GM21526 (cell line): ENCODE results near the gene RAB40C.

Experiments
- ATAC-seq: cut with Tn5 transposase; IDR thresholded peaks from one replicate; pipeline ENCODE4 v1.9.1; 2021; ENCODE audit warnings: moderate library complexity; ENCODE audit not compliant: unreplicated experiment, low FRiP score

RAB40C gene

DNA sequence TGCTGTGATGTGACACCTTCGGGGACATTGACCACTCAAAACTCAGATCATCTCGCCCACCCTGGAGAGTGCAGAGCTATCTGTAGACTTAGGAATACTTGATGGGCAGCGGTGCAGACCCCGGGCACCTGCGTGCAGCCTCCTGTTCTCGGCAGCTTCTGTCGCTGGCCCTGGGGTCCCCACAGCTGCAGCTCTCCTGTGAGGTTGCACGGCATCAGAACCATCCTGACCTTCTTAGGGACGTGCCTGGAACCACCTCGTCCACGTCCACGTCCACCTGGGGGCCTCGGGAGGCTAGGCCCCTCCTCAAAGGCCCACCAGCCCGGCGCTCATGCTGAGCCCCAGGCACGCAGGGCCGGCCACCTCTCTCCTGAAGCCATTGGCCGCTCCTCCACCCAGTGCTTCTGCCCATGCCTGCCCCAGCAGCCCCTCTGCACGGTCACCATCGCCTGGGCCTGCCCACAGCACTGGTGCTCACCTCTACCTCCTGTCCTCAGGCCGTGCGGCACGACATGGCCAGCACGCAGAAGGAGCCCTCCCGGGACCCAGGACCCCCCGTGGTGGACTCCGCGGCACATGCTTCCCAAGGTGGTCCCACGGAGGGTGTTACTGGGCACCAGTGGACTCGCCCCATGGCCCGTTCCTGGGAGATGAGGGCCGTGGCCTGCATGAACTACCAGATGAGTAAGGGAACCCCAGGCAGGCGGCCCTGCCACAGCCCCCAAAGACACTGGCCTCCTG is 38.6 kb downstream of the RAB40C start:
- no peak for ATAC-seq

DNA sequence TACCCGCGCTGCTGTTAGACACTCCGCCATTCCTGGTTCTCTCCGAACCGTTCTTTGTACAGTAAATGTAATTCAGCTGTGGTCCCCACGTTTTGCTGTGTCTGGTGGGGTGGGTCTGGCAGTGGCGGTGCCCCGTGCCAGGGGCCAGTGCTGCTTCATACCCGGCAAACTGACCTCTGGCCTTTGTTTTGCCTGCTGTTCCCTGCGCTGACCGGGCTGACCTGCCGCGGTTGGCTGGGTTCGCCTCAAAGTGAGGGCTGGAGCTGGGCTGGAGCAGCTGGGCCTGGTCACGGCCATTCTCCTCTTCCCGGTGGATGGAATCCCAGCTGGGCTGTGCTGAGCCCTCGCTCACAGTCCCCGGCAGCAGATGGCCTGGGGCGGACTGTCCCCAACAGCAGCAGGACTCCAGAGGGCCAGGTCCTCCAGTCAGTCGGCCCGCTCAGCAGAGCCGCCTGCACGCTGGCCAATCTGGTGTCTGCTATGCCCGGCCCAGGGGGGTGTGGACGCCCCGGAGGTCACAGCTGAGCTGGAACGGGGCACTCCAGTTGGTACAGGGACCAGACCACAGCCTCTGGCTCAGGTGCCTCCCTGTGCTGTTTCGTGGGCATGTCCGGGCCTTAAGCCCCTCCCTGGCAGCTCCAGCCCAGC is 39.4 kb downstream of the RAB40C start:
- ATAC-seq, result no peak

- ATAC-seq, result no peak
Observed at GRCh38 chr16:629833-630248, 40.0 kb downstream of the RAB40C start.

DNA sequence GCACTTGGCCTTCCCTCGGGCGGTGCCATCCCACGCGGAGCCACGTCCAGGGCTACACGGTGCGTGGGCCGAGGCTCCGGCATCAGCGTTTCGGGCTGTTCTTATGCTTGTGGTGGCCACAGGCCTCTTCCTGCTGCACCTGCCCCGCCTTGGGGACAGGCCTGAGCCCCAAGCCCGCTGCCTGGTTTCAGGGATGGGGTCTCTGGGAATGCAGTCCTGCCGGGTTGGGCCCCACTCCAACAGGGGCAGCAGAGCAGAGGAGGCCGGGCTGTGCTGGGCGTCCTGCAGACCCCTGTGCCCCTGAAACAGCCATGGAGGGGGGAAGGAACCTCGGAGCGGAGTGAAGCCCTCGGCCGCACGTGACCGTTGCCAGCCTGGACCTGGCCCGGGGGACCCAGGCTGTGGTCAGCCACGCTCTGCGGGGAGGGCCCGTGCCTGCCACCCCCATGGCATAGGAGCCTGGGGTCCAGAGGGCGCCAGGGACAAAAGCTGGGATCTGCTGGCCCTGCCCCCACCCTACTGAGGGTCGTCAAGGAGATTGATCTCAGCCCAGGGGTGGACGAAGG is 40.5 kb downstream of the RAB40C start:
- no peak for ATAC-seq

GRCh38 chr16:630815-631405 is 41.0 kb downstream of the RAB40C start, which contains the start of gene WFIKKN1:
TSS of gene WFIKKN1 (plus strand) at chr16:630985. CDS start at chr16:631254, 269 bp downstream.
- ATAC-seq, result no peak

GRCh38 chr16:631808-632358 is 42.0 kb downstream of the RAB40C start:
- no peak for ATAC-seq

- no peak for ATAC-seq
Observed at GRCh38 chr16:632486-633335, 42.8 kb downstream of the RAB40C start.

DNA sequence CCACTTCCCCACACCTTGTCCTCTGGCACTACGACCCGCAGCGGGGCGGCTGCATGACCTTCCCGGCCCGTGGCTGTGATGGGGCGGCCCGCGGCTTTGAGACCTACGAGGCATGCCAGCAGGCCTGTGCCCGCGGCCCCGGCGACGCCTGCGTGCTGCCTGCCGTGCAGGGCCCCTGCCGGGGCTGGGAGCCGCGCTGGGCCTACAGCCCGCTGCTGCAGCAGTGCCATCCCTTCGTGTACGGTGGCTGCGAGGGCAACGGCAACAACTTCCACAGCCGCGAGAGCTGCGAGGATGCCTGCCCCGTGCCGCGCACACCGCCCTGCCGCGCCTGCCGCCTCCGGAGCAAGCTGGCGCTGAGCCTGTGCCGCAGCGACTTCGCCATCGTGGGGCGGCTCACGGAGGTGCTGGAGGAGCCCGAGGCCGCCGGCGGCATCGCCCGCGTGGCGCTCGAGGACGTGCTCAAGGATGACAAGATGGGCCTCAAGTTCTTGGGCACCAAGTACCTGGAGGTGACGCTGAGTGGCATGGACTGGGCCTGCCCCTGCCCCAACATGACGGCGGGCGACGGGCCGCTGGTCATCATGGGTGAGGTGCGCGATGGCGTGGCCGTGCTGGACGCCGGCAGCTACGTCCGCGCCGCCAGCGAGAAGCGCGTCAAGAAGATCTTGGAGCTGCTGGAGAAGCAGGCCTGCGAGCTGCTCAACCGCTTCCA is 43.6 kb downstream of the RAB40C start:
- no peak for ATAC-seq

DNA sequence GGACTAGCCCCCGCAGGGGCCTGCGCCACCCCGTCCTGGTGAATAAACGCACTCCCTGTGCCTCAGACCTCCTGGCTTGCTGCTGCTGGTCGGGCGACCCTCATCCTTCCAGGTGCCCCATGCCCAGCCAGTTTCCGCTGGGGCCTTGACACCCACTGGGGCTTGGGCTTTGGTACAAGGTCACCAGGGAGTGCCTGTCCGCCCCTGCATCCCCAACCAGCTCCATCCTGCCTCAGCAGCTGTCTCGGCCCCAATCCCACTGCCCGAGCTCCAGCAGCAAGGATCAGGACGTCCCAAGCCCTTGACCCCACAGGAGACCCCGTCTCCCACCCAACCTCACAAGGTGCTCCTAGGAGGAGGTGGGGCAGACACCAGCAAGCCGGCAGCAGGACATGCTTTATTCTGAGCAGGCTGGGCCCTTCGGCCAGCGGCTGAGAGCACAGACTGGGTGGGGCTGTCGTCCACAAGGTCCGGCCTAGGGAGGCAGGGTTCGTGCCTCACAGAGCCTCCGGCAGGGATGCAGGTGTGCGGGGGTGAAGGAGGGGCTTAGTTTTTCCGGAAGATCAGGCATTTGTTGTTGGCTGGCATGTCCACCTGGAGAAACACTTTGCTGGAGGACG is 44.3 kb downstream of the RAB40C start:
- ATAC-seq, result no peak

DNA sequence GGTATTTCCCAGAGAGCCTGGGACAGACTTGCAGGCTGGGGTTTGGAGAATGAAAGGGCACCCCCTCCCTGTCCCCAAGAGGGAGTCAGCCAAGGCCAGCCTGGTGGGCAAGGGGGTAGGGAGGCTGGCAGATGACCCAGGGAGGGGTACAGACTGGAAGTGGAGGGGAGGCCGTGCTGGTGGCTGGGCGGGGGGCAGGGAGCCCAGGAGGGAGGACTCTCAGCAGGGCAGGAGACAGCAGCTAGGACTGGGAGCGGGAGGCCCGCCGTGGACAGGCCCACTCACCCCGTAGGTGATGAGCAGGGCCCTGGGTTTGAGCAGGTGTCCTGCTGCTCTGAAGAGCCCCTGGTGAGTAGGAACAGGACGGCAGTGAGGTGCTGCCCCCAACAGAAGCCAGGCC is 45.1 kb downstream of the RAB40C start:
- no peak for ATAC-seq

- ATAC-seq, result no peak
Observed at GRCh38 chr16:635573-636205, 45.8 kb downstream of the RAB40C start.

GRCh38 chr16:636206-637080 is 46.6 kb downstream of the RAB40C start, which contains the start of gene METTL26:
TSS of gene METTL26 (minus strand) at chr16:636305. CDS start at chr16:636290, 15 bp downstream.
- peak; percentile 52 for ATAC-seq

DNA sequence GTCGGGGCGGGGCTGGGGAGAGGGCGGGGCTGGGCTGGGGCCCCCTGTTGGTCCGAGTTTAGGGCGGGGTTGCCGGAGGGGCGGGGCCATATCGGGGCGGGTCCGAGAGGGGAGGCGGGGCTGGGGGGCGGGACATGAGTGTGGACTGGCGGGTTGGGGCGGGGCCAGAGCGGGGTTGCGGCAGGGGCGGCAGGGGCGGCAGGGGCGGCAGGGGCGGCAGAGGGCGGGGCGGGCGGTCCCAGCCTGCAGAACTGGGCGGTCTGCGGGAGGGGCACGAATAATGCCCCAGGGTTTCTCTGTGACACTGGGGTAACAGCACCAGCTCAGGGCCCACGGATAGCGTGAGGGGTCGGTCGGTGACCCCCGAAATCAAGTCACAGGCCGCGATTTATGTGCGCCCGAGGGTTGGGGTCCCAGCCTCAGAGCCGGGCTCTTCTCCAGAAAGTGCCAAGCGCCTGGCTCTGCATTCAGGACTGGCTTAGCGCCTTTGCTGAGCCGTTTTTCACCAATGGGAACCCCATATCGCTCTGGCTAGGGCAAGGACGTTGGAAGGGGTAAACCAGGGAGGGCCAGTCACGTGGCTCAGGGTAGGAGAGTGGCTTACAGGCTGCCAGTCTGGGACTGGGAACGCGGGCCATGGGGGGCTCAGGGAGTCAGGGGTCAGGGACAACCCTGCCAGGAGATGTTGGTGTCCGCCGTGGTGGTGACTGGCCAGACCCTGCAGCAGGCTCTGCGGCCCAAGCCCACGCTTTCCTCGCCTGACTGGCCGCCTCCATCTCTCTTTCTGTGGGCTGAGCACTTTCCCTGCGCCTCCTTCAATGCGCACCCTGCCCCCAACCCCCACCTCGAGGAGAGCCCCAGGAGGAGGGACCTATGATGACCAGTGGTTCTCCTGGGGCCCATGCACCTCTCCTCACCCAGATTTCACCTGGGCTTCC is 47.5 kb downstream of the RAB40C start:
- ATAC-seq, result no peak

- ATAC-seq, result no peak
Observed at GRCh38 chr16:638034-638543, 48.2 kb downstream of the RAB40C start.

GRCh38 chr16:638836-639235 is 49.0 kb downstream of the RAB40C start:
- ATAC-seq, result no peak

DNA sequence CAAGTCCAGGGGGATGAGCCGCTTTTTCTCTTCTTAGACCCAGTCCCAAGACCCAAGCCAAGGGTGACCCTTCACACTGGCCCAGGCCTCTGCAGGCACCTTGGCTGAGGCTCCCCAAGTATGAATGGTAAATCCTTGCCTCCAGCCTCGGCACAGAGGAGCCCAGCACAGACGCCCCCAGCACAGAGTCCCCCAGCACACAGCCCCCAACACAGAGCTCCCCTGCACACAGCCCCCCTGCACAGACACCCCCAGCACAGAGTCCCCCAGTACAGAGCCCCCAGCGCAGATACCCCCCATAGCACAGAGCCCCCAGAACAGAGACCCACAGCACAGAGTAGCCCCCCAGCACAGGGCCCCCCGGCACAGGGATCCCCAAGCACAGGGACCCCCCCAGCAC is 50.7 kb downstream of the RAB40C start:
- ATAC-seq, result no peak
